ENCODE data around the gene NDRG3.
A peak's percentile ranks its signal among the peaks of the same experiment; 100 is the strongest.

The NDRG3 gene

GRCh38 chr20:36760647-36761046 lies 14.8 kb upstream of the NDRG3 start:
- Histone ChIP-seq H3K9ac (ENCODE audit: low read depth, low read length) (no peak overlapping the region), H3K27me3 (ENCODE audit: insufficient read depth, low read length) (no peaks in the 10 kb centered on the region), H3K36me3 (ENCODE audit: insufficient read depth, low read length) (peaks cover 56% of the 10 kb centered on the region), H3K9me3 (ENCODE audit: insufficient read depth, low read depth, low read length) (no peaks in the 10 kb centered on the region), H3K27ac (ENCODE audit: low read depth, low read length) (no peak overlapping the region), H3K4me3 (ENCODE audit: low read length) (no peak overlapping the region), H3K4me1 (ENCODE audit: insufficient read depth, low read length) (no peaks in the 10 kb centered on the region)
- WGBS, result 94% methylated on average over 6 of the region's 6 CpGs

- H3K9ac ChIP-seq (ENCODE audit: low read depth, low read length), result no peak overlapping the region
- no peaks in the 10 kb centered on the region for H3K9me3 ChIP-seq (ENCODE audit: insufficient read depth, low read depth, low read length)
- H3K4me1 ChIP-seq (ENCODE audit: insufficient read depth, low read length), result no peaks in the 10 kb centered on the region
- H3K27me3 ChIP-seq (ENCODE audit: insufficient read depth, low read length), result no peaks in the 10 kb centered on the region
- no CpG with 5 or more reads among the region's 1 CpG for WGBS
- H3K27ac ChIP-seq (ENCODE audit: low read depth, low read length), result no peak overlapping the region
- no peak overlapping the region for H3K4me3 ChIP-seq (ENCODE audit: low read length)
- peaks cover 64% of the 10 kb centered on the region for H3K36me3 ChIP-seq (ENCODE audit: insufficient read depth, low read length)
Observed at GRCh38 chr20:36758276-36758675, 12.4 kb upstream of the NDRG3 start.

GRCh38 chr20:36756496-36756895 lies 10.6 kb upstream of the NDRG3 start:
- Histone ChIP-seq H3K36me3 (ENCODE audit: insufficient read depth, low read length) (peaks cover 73% of the 10 kb centered on the region), H3K9me3 (ENCODE audit: insufficient read depth, low read depth, low read length) (no peaks in the 10 kb centered on the region), H3K4me3 (ENCODE audit: low read length) (no peak overlapping the region), H3K4me1 (ENCODE audit: insufficient read depth, low read length) (no peaks in the 10 kb centered on the region), H3K27me3 (ENCODE audit: insufficient read depth, low read length) (no peaks in the 10 kb centered on the region), H3K27ac (ENCODE audit: low read depth, low read length) (no peak overlapping the region), H3K9ac (ENCODE audit: low read depth, low read length) (no peak overlapping the region)

GRCh38 chr20:36754656-36755222 lies 8.8 kb upstream of the NDRG3 start:
- Histone ChIP-seq H3K27me3 (ENCODE audit: insufficient read depth, low read length) (no peaks in the 10 kb centered on the region), H3K4me3 (ENCODE audit: low read length) (no peak overlapping the region), H3K9me3 (ENCODE audit: insufficient read depth, low read depth, low read length) (no peaks in the 10 kb centered on the region), H3K4me1 (ENCODE audit: insufficient read depth, low read length) (no peaks in the 10 kb centered on the region), H3K9ac (ENCODE audit: low read depth, low read length) (no peak overlapping the region), H3K27ac (ENCODE audit: low read depth, low read length) (no peak overlapping the region), H3K36me3 (ENCODE audit: insufficient read depth, low read length) (peaks cover 68% of the 10 kb centered on the region)
- 62% methylated on average over 2 of the region's 2 CpGs for WGBS

GRCh38 chr20:36752582-36752981 lies 6.7 kb upstream of the NDRG3 start:
- H3K4me3 ChIP-seq (ENCODE audit: low read length), result no peak overlapping the region
- H3K27me3 ChIP-seq (ENCODE audit: insufficient read depth, low read length), result no peaks in the 10 kb centered on the region
- H3K27ac ChIP-seq (ENCODE audit: low read depth, low read length), result no peak overlapping the region
- 97% methylated on average over 5 of the region's 5 CpGs for WGBS
- H3K4me1 ChIP-seq (ENCODE audit: insufficient read depth, low read length), result no peaks in the 10 kb centered on the region
- no peak overlapping the region for H3K9ac ChIP-seq (ENCODE audit: low read depth, low read length)
- peaks cover 59% of the 10 kb centered on the region for H3K36me3 ChIP-seq (ENCODE audit: insufficient read depth, low read length)
- no peaks in the 10 kb centered on the region for H3K9me3 ChIP-seq (ENCODE audit: insufficient read depth, low read depth, low read length)

- Histone ChIP-seq H3K36me3 (ENCODE audit: insufficient read depth, low read length) (no peaks in the 10 kb centered on the region), H3K27me3 (ENCODE audit: insufficient read depth, low read length) (peaks cover 6% of the 10 kb centered on the region; the same call in 1 of the 2 replicates), H3K27ac (ENCODE audit: low read depth, low read length) (no peak overlapping the region), H3K4me1 (ENCODE audit: insufficient read depth, low read length) (peaks cover 9% of the 10 kb centered on the region), H3K4me3 (ENCODE audit: low read length) (peak overlapping the region; percentile 96), H3K9me3 (ENCODE audit: insufficient read depth, low read depth, low read length) (no peaks in the 10 kb centered on the region), H3K9ac (ENCODE audit: low read depth, low read length) (peak overlapping the region; percentile 61; the same call in 1 of the 2 replicates)
- 4% methylated on average over 44 of the region's 44 CpGs for WGBS
Observed at GRCh38 chr20:36745234-36745926, 510 bp downstream of the NDRG3 start.

GRCh38 chr20:36744764-36745191 lies 1.1 kb downstream of the NDRG3 start:
- H3K36me3 ChIP-seq (ENCODE audit: insufficient read depth, low read length), result no peaks in the 10 kb centered on the region
- no peak overlapping the region for H3K9ac ChIP-seq (ENCODE audit: low read depth, low read length)
- peak overlapping the region; percentile 96 for H3K4me3 ChIP-seq (ENCODE audit: low read length)
- no peaks in the 10 kb centered on the region for H3K9me3 ChIP-seq (ENCODE audit: insufficient read depth, low read depth, low read length)
- WGBS, result 17% methylated on average over 5 of the region's 8 CpGs
- no peak overlapping the region for H3K27ac ChIP-seq (ENCODE audit: low read depth, low read length)
- H3K4me1 ChIP-seq (ENCODE audit: insufficient read depth, low read length), result peaks cover 9% of the 10 kb centered on the region
- peaks cover 6% of the 10 kb centered on the region; the same call in 1 of the 2 replicates for H3K27me3 ChIP-seq (ENCODE audit: insufficient read depth, low read length)

- H3K4me3 ChIP-seq (ENCODE audit: low read length), result peak overlapping the region; percentile 17
- 68% methylated on average over 4 of the region's 4 CpGs for WGBS
- H3K9me3 ChIP-seq (ENCODE audit: insufficient read depth, low read depth, low read length), result no peaks in the 10 kb centered on the region
- no peak overlapping the region for H3K9ac ChIP-seq (ENCODE audit: low read depth, low read length)
- peaks cover 9% of the 10 kb centered on the region for H3K4me1 ChIP-seq (ENCODE audit: insufficient read depth, low read length)
- H3K27ac ChIP-seq (ENCODE audit: low read depth, low read length), result no peak overlapping the region
- H3K27me3 ChIP-seq (ENCODE audit: insufficient read depth, low read length), result peaks cover 6% of the 10 kb centered on the region; the same call in 1 of the 2 replicates
- H3K36me3 ChIP-seq (ENCODE audit: insufficient read depth, low read length), result no peaks in the 10 kb centered on the region
Observed at GRCh38 chr20:36744243-36744642, 1.6 kb downstream of the NDRG3 start.

- H3K9ac ChIP-seq (ENCODE audit: low read depth, low read length), result no peak overlapping the region
- no peak overlapping the region for H3K27ac ChIP-seq (ENCODE audit: low read depth, low read length)
- H3K9me3 ChIP-seq (ENCODE audit: insufficient read depth, low read depth, low read length), result no peaks in the 10 kb centered on the region
- H3K4me3 ChIP-seq (ENCODE audit: low read length), result no peak overlapping the region
- H3K36me3 ChIP-seq (ENCODE audit: insufficient read depth, low read length), result no peaks in the 10 kb centered on the region
- peaks cover 6% of the 10 kb centered on the region; the same call in 1 of the 2 replicates for H3K27me3 ChIP-seq (ENCODE audit: insufficient read depth, low read length)
- peaks cover 9% of the 10 kb centered on the region for H3K4me1 ChIP-seq (ENCODE audit: insufficient read depth, low read length)
- WGBS, result 100% methylated on average over 1 of the region's 2 CpGs
Observed at GRCh38 chr20:36742558-36742957, 3.3 kb downstream of the NDRG3 start.

GRCh38 chr20:36741072-36741471 lies 4.8 kb downstream of the NDRG3 start:
- Histone ChIP-seq H3K9ac (ENCODE audit: low read depth, low read length) (no peak overlapping the region), H3K9me3 (ENCODE audit: insufficient read depth, low read depth, low read length) (no peaks in the 10 kb centered on the region), H3K27me3 (ENCODE audit: insufficient read depth, low read length) (peaks cover 6% of the 10 kb centered on the region; the same call in 1 of the 2 replicates), H3K4me1 (ENCODE audit: insufficient read depth, low read length) (peaks cover 21% of the 10 kb centered on the region), H3K27ac (ENCODE audit: low read depth, low read length) (no peak overlapping the region), H3K36me3 (ENCODE audit: insufficient read depth, low read length) (no peaks in the 10 kb centered on the region), H3K4me3 (ENCODE audit: low read length) (no peak overlapping the region)
- WGBS, result 87% methylated on average over 4 of the region's 4 CpGs

GRCh38 chr20:36737183-36737499 lies 8.7 kb downstream of the NDRG3 start:
- WGBS, result 77% methylated on average over 6 of the region's 6 CpGs
- Histone ChIP-seq H3K9ac (ENCODE audit: low read depth, low read length) (no peak overlapping the region), H3K27me3 (ENCODE audit: insufficient read depth, low read length) (no peaks in the 10 kb centered on the region), H3K4me3 (ENCODE audit: low read length) (no peak overlapping the region), H3K36me3 (ENCODE audit: insufficient read depth, low read length) (no peaks in the 10 kb centered on the region), H3K27ac (ENCODE audit: low read depth, low read length) (no peak overlapping the region), H3K9me3 (ENCODE audit: insufficient read depth, low read depth, low read length) (no peaks in the 10 kb centered on the region), H3K4me1 (ENCODE audit: insufficient read depth, low read length) (peaks cover 16% of the 10 kb centered on the region; the same call in 1 of the 2 replicates)

Data from HUES64 (cell line).